Vagina (tissue), 2 donors: ENCODE results near the gene MYH11.

Experiments
- CTCF ChIP-seq, 3 experiments: fragments of 450-650 bp in 2 of 3; fragments of 200-600 bp in 1 of 3; sonication (generic) in 1 of 3; IDR thresholded peaks; one replicate each; pipeline ENCODE4 v1.5.1; 2017 to 2019; ENCODE audit warnings: antibody characterized with exemption in 3 of 3, mild to moderate bottlenecking in 2 of 3, moderate library complexity in 2 of 3
- POLR2AphosphoS5 ChIP-seq, 2 donors: sonication (generic); formaldehyde crosslinking; IDR thresholded peaks; one replicate each; pipeline ENCODE4 v1.9.0; 2017; ENCODE audit warnings: antibody characterized with exemption in 2 of 2, mild to moderate bottlenecking in 2 of 2, low read depth in 1 of 2; ENCODE audit not compliant: insufficient read depth in 1 of 2

GRCh38 chr16:15674571-15674970 lies 182.3 kb downstream of the MYH11 start:
- TF ChIP-seq CTCF (IDR thresholded peaks at IDR 0.05) = no peak
- TF ChIP-seq POLR2AphosphoS5 (IDR thresholded peaks at IDR 0.05; ENCODE audit: insufficient read depth in 1 of 2, low read depth in 1 of 2) = no peak
